CD4-positive, alpha-beta T cell treated with Interleukin-15 for 4 hours (primary cell): Measurements from ENCODE around the gene ZSCAN23.
"Not testable (repeated sequence)": the region's sequence is repeated elsewhere in the genome, so short reads cannot be mapped to it uniquely, and the experiment has no call there.

Experiments
- DNase-seq: peaks from one replicate; pipeline ENCODE4 v3.0.0-alpha.2; 2020; ENCODE audit warnings: low spot score

The ZSCAN23 gene

GRCh38 chr6:28436404-28436803 is 6.9 kb downstream of the ZSCAN23 start:
- DNase-seq = no peak

GRCh38 chr6:28433119-28433518 is 10.2 kb downstream of the ZSCAN23 start:
- DNase-seq = no peak

- DNase-seq = no peak
Observed at GRCh38 chr6:28429781-28430180, 13.5 kb downstream of the ZSCAN23 start.

GRCh38 chr6:28425944-28426541 is 17.2 kb downstream of the ZSCAN23 start:
- DNase-seq = no peak

- DNase-seq = no peak
Observed at GRCh38 chr6:28424163-28424562, 19.1 kb downstream of the ZSCAN23 start.

- DNase-seq = no peak
Observed at GRCh38 chr6:28423546-28423945, 19.7 kb downstream of the ZSCAN23 start.

- no peak for DNase-seq
Observed at GRCh38 chr6:28413681-28414080, 29.6 kb downstream of the ZSCAN23 start.

- DNase-seq = no peak
Observed at GRCh38 chr6:28410767-28411166, 32.5 kb downstream of the ZSCAN23 start.

- DNase-seq = no peak
Observed at GRCh38 chr6:28408076-28408802, 35.1 kb downstream of the ZSCAN23 start.

- no peak for DNase-seq
Observed at GRCh38 chr6:28407401-28407800, 35.9 kb downstream of the ZSCAN23 start.

GRCh38 chr6:28403923-28404322 is 39.4 kb downstream of the ZSCAN23 start:
- not testable (repeated sequence) for DNase-seq

GRCh38 chr6:28402197-28402596 is 41.1 kb downstream of the ZSCAN23 start:
- no peak for DNase-seq

- no peak for DNase-seq
Observed at GRCh38 chr6:28401172-28401571, 42.1 kb downstream of the ZSCAN23 start.

GRCh38 chr6:28400122-28400451 is 43.2 kb downstream of the ZSCAN23 start:
- DNase-seq = no peak

- peak; percentile 86 for DNase-seq
Observed at GRCh38 chr6:28399350-28400121, 43.8 kb downstream of the ZSCAN23 start, which contains the start of gene ZSCAN12. TSS of gene ZSCAN12 (minus strand) at chr6:28399747. CDS start at chr6:28398405, 1,342 bp downstream.

- DNase-seq = no peak
Observed at GRCh38 chr6:28395918-28396317, 47.4 kb downstream of the ZSCAN23 start.

- DNase-seq = no peak
Observed at GRCh38 chr6:28393912-28394662, 49.2 kb downstream of the ZSCAN23 start.

- DNase-seq = no peak
Observed at GRCh38 chr6:28390688-28391087, 52.6 kb downstream of the ZSCAN23 start.

GRCh38 chr6:28384143-28384533 is 59.2 kb downstream of the ZSCAN23 start:
- no peak for DNase-seq

GRCh38 chr6:28383235-28384142 is 59.8 kb downstream of the ZSCAN23 start:
- DNase-seq = peak; percentile 26
